GM18498 (cell line): ENCODE data around the gene SLC35A3.

Experiments
- ATAC-seq: cut with Tn5 transposase; IDR thresholded peaks from one replicate; pipeline ENCODE4 v1.9.1; 2021; ENCODE audit warnings: mild to moderate bottlenecking, moderate library complexity; ENCODE audit not compliant: unreplicated experiment

The SLC35A3 gene

GRCh38 chr1:100074604-100075395, 105.0 kb downstream of the SLC35A3 start:
- ATAC-seq: no peak

DNA sequence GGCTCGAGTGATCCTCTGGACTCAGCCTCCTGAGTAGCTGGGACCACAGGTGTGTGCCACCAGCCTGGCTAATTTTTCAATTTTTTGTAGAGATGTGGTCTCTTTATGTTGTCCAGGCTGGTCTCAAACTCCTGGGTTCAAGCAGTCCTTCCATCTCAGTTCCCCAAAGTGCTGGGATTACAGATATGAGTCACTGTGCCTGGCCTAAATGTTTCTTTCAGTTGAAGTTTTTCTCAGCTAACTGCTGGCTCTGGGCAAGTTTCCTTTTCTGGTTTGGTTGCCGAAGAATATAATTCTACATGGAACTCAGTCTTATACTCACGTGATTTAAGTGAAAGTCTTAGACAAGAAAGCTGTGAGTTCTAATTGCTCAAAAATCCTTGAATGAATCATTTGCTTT, 106.0 kb downstream of the SLC35A3 start:
- peak; percentile 50 for ATAC-seq

DNA sequence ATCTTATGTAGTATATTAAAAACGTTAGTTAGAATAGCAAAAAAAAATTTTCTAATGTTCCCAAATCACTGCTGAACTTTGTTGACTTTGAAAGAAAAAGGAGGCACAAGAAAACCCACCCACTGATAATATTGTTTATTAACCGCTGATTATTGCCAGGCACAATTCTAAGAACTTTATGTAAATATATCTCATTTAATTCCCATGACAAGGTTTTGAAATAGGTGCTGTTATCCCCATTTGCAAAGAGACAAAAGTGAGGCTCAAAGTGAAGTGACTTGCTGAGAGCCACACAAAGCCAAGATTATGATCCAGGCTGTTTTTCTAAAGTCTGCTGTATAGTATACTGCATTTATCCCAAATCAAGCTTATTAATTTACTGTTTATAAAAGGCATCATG, 106.5 kb downstream of the SLC35A3 start:
- no peak for ATAC-seq

GRCh38 chr1:100076744-100077143, 106.9 kb downstream of the SLC35A3 start:
- peak; percentile 62 for ATAC-seq

DNA sequence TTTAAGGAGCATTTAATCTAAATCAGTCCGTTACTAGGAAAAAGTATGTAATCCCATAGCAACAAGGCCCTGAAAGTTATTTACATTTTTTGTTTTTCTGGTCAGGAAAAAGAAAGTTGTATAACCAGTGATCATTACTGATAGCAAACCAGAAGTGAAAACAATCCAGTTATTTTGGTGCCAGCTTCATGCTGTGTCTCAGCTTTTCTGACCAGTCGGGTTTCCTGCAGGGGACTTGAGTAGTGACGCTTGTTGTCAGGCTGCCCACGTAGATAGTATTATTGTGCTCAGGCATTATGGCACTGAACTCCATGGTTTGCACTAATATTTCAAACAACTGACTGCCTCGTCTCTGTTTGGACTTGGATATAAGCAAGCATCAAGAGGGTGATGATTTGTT, 107.7 kb downstream of the SLC35A3 start:
- ATAC-seq: peak; percentile 78

GRCh38 chr1:100080331-100080730, 110.5 kb downstream of the SLC35A3 start:
- no peak for ATAC-seq
